ENCODE measurements around the gene AOPEP. TPM values are rescaled to one million over a fixed set of nuclear protein-coding genes. Genes with fewer than 3 reads are reported as not detected.

The AOPEP gene
- total and polyA plus RNA-seq, 4 donors, result 210 to 311 (median 285) TPM

DNA sequence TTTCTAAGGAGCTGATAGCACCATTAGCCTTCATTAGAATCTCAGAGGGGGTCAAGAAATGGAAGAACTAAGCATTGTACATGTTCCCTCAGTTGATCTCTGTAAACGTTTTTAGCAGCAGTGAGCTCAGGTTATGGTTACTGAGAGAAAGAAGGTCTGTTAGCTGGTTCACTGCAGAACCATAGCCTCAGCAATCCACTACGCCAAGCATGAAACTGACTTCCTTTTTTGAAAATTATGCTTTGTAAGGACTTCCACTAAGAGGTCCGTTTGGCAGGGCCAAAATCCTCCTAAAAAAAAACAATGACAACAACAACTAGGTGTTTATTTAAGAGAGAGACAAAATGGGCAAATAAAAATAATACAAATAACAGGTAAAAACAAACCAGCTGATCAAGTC is 273.3 kb downstream of the AOPEP start:
- Histone ChIP-seq H3K27ac (ENCODE audit: low read depth in 1 of 2, low read length in 2 of 2) (peak overlapping the region; percentile 6 to 85), H3K4me3 (ENCODE audit: low read length in 2 of 2) (peak overlapping the region in 1 of 2 donors; percentile 10), H3K4me1 (ENCODE audit: control insufficient read depth in 1 of 2, insufficient read depth in 2 of 2, low read length in 2 of 2) (peaks cover 0 to 6% of the 10 kb centered on the region in 2 donors), H3K27me3 (ENCODE audit: control insufficient read depth in 1 of 2, insufficient read depth in 2 of 2, low read length in 1 of 2) (no peaks in the 10 kb centered on the region), H3K36me3 (ENCODE audit: control insufficient read depth in 1 of 2, insufficient read depth in 2 of 2, low read length in 1 of 2) (no peaks in the 10 kb centered on the region), H3K9me3 (ENCODE audit: control insufficient read depth, low read length) (no peaks in the 10 kb centered on the region)
- intact Hi-C loops (cut with DNase I), result loop anchor here in 1 of 2 donors (5.0 kb wide), 1 partner anchor 78 kb away; no protein-coding TSS in a partner anchor
- 4 to 11% methylated on average over 3 of the region's 3 CpGs for WGBS, 2 donors
- ATAC-seq (ENCODE audit: low FRiP score), result no peak
- no peak for DNase-seq

- Histone ChIP-seq H3K4me1 (ENCODE audit: control insufficient read depth in 1 of 2, insufficient read depth in 2 of 2, low read length in 2 of 2) (peaks cover 0 to 4% of the 10 kb centered on the region in 2 donors), H3K9me3 (ENCODE audit: control insufficient read depth, low read length) (no peaks in the 10 kb centered on the region), H3K36me3 (ENCODE audit: control insufficient read depth in 1 of 2, insufficient read depth in 2 of 2, low read length in 1 of 2) (no peaks in the 10 kb centered on the region), H3K27me3 (ENCODE audit: control insufficient read depth in 1 of 2, insufficient read depth in 2 of 2, low read length in 1 of 2) (no peaks in the 10 kb centered on the region), H3K4me3 (ENCODE audit: low read length in 2 of 2) (peak overlapping the region; percentile 29 to 38), H3K27ac (ENCODE audit: low read depth in 1 of 2, low read length in 2 of 2) (peak overlapping the region; percentile 90 to 100)
- WGBS, 2 donors, result 47 to 53% methylated on average over 6 of the region's 6 CpGs
- ATAC-seq (ENCODE audit: low FRiP score), result no peak
- DNase-seq, result no peak
- intact Hi-C loops (cut with DNase I), result no loop called here
These were observed 274.3 kb downstream of the AOPEP start for GRCh38 chr9:95000821-95001220.

- intact Hi-C loops (cut with DNase I), result no loop called here
- Histone ChIP-seq H3K4me1 (ENCODE audit: control insufficient read depth in 1 of 2, insufficient read depth in 2 of 2, low read length in 2 of 2) (peaks cover 0 to 4% of the 10 kb centered on the region in 2 donors), H3K27ac (ENCODE audit: low read depth in 1 of 2, low read length in 2 of 2) (peak overlapping the region in 1 of 2 donors; percentile 89), H3K4me3 (ENCODE audit: low read length in 2 of 2) (no peak overlapping the region), H3K9me3 (ENCODE audit: control insufficient read depth, low read length) (no peaks in the 10 kb centered on the region), H3K36me3 (ENCODE audit: control insufficient read depth in 1 of 2, insufficient read depth in 2 of 2, low read length in 1 of 2) (no peaks in the 10 kb centered on the region), H3K27me3 (ENCODE audit: control insufficient read depth in 1 of 2, insufficient read depth in 2 of 2, low read length in 1 of 2) (no peaks in the 10 kb centered on the region)
- WGBS, 2 donors, result 93 to 97% methylated on average over 7 of the region's 7 CpGs
- ATAC-seq (ENCODE audit: low FRiP score), result no peak
- DNase-seq, result no peak
These were observed 275.2 kb downstream of the AOPEP start for GRCh38 chr9:95001720-95002119.

GRCh38 chr9:95003689-95004410 is 277.4 kb downstream of the AOPEP start:
- H3K4me3 ChIP-seq (ENCODE audit: low read length in 2 of 2), result peak overlapping the region; percentile 92 to 100
- no peaks in the 10 kb centered on the region for H3K27me3 ChIP-seq (ENCODE audit: control insufficient read depth in 1 of 2, insufficient read depth in 2 of 2, low read length in 1 of 2)
- intact Hi-C loops (cut with DNase I), result loop anchor here in 1 of 2 donors (2.0 kb wide), 2 partner anchors 83 to 197 kb away; no protein-coding TSS in a partner anchor
- H3K36me3 ChIP-seq (ENCODE audit: control insufficient read depth in 1 of 2, insufficient read depth in 2 of 2, low read length in 1 of 2), result peaks cover 0 to 4% of the 10 kb centered on the region in 2 donors
- peak overlapping the region; percentile 88 to 100 for H3K27ac ChIP-seq (ENCODE audit: low read depth in 1 of 2, low read length in 2 of 2)
- 1% methylated on average over 19 of the region's 19 CpGs for WGBS, 2 donors
- DNase-seq (peak; percentile 78 to 88), ATAC-seq (ENCODE audit: low FRiP score) (peak; percentile 61)
- H3K4me1 ChIP-seq (ENCODE audit: control insufficient read depth in 1 of 2, insufficient read depth in 2 of 2, low read length in 2 of 2), result peaks cover 0 to 6% of the 10 kb centered on the region in 2 donors
- no peaks in the 10 kb centered on the region for H3K9me3 ChIP-seq (ENCODE audit: control insufficient read depth, low read length)

- intact Hi-C loops (cut with DNase I), result loop anchor here (2.0 to 5.0 kb wide), 8 partner anchors 43 to 322 kb away; no protein-coding TSS in a partner anchor
- DNase-seq (peak; percentile 47 to 86), ATAC-seq (ENCODE audit: low FRiP score) (peak; percentile 42)
- Histone ChIP-seq H3K4me3 (ENCODE audit: low read length in 2 of 2) (peak overlapping the region; percentile 92 to 100), H3K4me1 (ENCODE audit: control insufficient read depth in 1 of 2, insufficient read depth in 2 of 2, low read length in 2 of 2) (peaks cover 0 to 4% of the 10 kb centered on the region in 2 donors), H3K9me3 (ENCODE audit: control insufficient read depth, low read length) (no peaks in the 10 kb centered on the region), H3K27me3 (ENCODE audit: control insufficient read depth in 1 of 2, insufficient read depth in 2 of 2, low read length in 1 of 2) (no peaks in the 10 kb centered on the region), H3K27ac (ENCODE audit: low read depth in 1 of 2, low read length in 2 of 2) (peak overlapping the region; percentile 100), H3K36me3 (ENCODE audit: control insufficient read depth in 1 of 2, insufficient read depth in 2 of 2, low read length in 1 of 2) (peaks cover 0 to 4% of the 10 kb centered on the region in 2 donors)
- WGBS, 2 donors, result 0 to 1% methylated on average over 69 to 133 of the region's 133 CpGs
These were observed 278.1 kb downstream of the AOPEP start for GRCh38 chr9:95004411-95005277.

DNA sequence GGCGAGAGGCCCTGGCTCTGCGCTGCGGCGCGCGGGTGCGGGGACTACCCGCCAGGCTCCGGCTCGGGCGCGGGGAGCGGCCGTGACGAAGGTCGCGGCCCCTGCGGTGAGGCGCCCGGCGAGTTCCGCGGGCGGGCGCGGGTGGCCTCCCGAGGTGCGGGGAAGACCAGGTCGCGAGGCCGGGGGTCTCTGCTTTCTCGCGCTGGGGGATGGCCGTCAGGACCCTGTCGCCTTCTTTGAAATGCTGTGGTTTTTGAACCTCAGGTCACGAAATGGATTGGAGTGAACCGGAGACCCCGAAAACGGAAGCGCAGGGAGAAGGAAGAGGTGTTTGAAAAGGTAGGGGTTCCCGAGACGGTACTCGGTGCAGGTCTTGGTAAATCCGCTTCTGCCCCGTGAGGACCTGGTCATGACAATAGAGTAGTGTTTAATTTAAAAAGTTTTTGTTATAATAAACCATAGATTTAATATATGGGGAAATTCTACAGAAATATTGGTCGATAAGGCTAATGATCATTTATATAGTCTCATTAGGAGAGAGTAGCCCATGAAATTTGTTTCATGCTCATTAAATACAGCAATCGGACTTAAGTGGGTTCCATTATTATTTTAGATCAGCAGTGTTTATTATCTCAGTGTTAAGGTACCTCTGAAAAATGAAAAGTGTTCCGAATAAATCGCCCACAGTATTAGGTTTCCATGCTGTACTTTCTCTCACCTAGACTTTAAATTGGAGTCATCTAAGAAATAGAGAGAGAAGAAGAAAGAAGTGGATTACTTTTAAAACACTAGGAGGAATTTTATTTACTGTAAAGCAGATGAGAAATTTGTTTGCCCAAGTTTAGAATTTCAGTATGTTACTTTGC is 279.0 kb downstream of the AOPEP start:
- ATAC-seq (ENCODE audit: low FRiP score) (no peak), DNase-seq (no peak)
- intact Hi-C loops (cut with DNase I), result loop anchor here (2.0 to 5.0 kb wide), 8 partner anchors 42 to 323 kb away; no protein-coding TSS in a partner anchor
- Histone ChIP-seq H3K27me3 (ENCODE audit: control insufficient read depth in 1 of 2, insufficient read depth in 2 of 2, low read length in 1 of 2) (no peaks in the 10 kb centered on the region), H3K36me3 (ENCODE audit: control insufficient read depth in 1 of 2, insufficient read depth in 2 of 2, low read length in 1 of 2) (peaks cover 0 to 6% of the 10 kb centered on the region in 2 donors), H3K4me3 (ENCODE audit: low read length in 2 of 2) (peak overlapping the region; percentile 92 to 100), H3K27ac (ENCODE audit: low read depth in 1 of 2, low read length in 2 of 2) (peak overlapping the region; percentile 100), H3K9me3 (ENCODE audit: control insufficient read depth, low read length) (no peaks in the 10 kb centered on the region), H3K4me1 (ENCODE audit: control insufficient read depth in 1 of 2, insufficient read depth in 2 of 2, low read length in 2 of 2) (peaks cover 0 to 4% of the 10 kb centered on the region in 2 donors)
- WGBS, 2 donors, result 1% methylated on average over 24 to 49 of the region's 49 CpGs

- peak overlapping the region; percentile 73 to 92 for H3K4me3 ChIP-seq (ENCODE audit: low read length in 2 of 2)
- peaks cover 0 to 9% of the 10 kb centered on the region in 2 donors for H3K36me3 ChIP-seq (ENCODE audit: control insufficient read depth in 1 of 2, insufficient read depth in 2 of 2, low read length in 1 of 2)
- H3K4me1 ChIP-seq (ENCODE audit: control insufficient read depth in 1 of 2, insufficient read depth in 2 of 2, low read length in 2 of 2), result peaks cover 0 to 6% of the 10 kb centered on the region in 2 donors
- no peaks in the 10 kb centered on the region for H3K27me3 ChIP-seq (ENCODE audit: control insufficient read depth in 1 of 2, insufficient read depth in 2 of 2, low read length in 1 of 2)
- 3 to 4% methylated on average over 5 of the region's 5 CpGs for WGBS, 2 donors
- peak overlapping the region; percentile 79 to 84 for H3K27ac ChIP-seq (ENCODE audit: low read depth in 1 of 2, low read length in 2 of 2)
- no peaks in the 10 kb centered on the region for H3K9me3 ChIP-seq (ENCODE audit: control insufficient read depth, low read length)
- intact Hi-C loops (cut with DNase I), result loop anchor here (5.0 kb wide), 6 partner anchors 40 to 325 kb away; no protein-coding TSS in a partner anchor
- DNase-seq (no peak), ATAC-seq (ENCODE audit: low FRiP score) (no peak)
These were observed 280.8 kb downstream of the AOPEP start for GRCh38 chr9:95007226-95007869.

Measured in aorta (tissue), 5 donors.